Left lobe of liver (tissue), 2 donors: Measurements from ENCODE around the gene BACH1. TPM values are rescaled to one million over a fixed set of nuclear protein-coding genes. Genes with fewer than 3 reads are reported as not detected.

Experiments used
- ATAC-seq: fragments of 200-7000 bp; cut with Tn5 transposase; one replicate; pipeline ENCODE4 v1.9.1; 2020; ENCODE audit warnings: mild to moderate bottlenecking, moderate library complexity
- DNase-seq: peaks from one replicate; pipeline ENCODE4 v3.0.0-alpha.2; 2020; ENCODE audit warnings: low spot score
- total RNA-seq: library from RNA; stranded (reverse); gene quantifications from one replicate; pipeline ENCODE4 v1.2.1, GENCODE V29; 2021
- donor health status: DM: no; HTN: no; CAD: no; lungs with moderate emphysema.
- donor health status: DM: no; HTN: yes; CAD: no.

The BACH1 gene
- total RNA-seq, 1 donor from 2014 or later = 27.0 TPM

- no peak for DNase-seq
- no peak for ATAC-seq
Measured at GRCh38 chr21:29313662-29314408, 15.1 kb downstream of the BACH1 start.

GRCh38 chr21:29315131-29315749, 16.5 kb downstream of the BACH1 start:
- DNase-seq = no peak
- peak; percentile 60 for ATAC-seq

- no peak for DNase-seq
- no peak for ATAC-seq
Measured at GRCh38 chr21:29316029-29316742, 17.5 kb downstream of the BACH1 start.

- ATAC-seq = no peak
- no peak for DNase-seq
Measured at GRCh38 chr21:29316806-29317205, 18.1 kb downstream of the BACH1 start.

GRCh38 chr21:29318354-29318753, 19.6 kb downstream of the BACH1 start:
- ATAC-seq (no peak), DNase-seq (no peak)

- no peak for DNase-seq
- peak; percentile 25 for ATAC-seq
Measured at GRCh38 chr21:29320031-29320430, 21.3 kb downstream of the BACH1 start.

DNA sequence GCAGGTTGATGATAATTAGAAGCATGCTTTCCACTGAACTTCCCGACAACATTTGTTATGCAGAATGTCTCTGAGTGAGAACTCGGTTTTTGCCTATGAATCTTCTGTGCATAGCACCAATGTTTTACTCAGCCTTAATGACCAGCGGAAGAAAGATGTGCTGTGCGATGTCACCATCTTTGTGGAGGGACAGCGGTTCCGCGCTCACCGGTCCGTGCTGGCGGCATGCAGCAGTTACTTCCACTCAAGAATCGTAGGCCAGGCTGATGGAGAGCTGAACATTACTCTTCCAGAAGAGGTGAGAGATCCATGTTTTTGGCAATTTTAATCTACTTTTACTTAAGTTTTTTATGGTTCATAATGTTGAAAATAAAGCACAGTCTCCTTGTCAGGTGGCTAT, 22.5 kb downstream of the BACH1 start:
- no peak for ATAC-seq
- DNase-seq = no peak

DNA sequence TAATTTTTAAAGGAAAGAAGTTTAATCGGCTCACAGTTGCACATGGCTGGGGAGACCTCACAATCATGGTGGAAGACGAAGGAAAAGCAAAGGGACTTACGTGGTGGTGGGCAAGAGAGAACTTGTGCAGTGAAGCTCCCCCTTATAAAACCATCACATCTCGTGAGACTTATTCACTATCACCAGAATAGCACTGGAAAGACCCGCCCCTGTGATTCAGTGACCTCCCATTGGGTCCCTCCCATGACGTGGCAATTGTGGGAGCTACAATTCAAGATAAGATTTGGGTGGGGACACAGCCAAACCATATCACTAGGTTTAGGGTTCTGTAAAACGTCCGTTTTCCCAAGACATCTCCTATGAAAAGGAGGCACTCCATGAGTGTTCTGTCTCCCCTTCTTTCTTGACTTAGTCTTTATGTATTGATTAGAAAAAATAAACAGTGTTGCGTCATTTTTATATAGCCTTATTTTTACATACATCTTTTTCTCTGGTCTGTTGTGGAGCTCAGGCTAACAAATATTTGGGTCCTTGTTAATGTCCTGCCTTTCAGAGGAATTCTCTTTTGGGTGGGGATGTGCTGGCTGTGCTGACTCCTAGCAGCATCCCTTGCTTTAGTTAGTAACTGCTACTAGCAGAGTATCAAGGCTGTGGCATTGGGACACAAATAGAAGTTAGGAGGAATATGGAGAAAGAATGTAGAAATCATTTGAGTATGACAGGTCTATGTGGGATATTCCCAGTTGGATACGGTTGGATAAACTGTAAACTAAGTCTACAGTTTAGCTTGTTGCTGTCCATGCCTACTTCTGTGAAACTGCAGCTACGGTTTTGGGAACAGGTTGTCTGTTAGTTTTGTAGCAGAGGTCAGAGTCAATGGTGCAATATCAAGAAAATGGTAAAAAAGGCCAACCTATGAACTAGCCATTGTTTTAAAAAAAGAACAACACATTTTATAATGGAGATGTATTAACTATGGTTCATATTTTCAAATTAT, 23.5 kb downstream of the BACH1 start:
- ATAC-seq (peak; percentile 73), DNase-seq (no peak)

DNA sequence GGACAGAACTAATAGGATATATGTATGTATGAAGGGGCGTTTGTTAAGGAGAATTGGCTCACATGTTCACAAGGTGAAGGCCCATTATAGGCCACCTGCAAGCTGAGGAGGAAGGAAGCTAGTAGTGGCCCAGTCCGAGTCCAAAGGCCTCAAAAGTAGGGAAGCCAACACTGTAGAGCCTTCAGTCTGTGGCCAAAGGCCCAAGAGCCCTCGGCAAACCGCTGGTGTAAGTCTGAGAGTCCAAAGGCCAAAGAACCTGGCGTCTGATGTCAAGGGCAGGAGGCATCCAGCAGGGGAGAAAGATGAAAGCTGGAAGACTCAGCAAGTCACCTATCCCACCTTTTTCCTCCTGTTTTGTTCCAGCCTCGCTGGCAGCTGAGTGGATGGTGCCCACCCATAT, 24.5 kb downstream of the BACH1 start:
- DNase-seq (no peak), ATAC-seq (peak; percentile 14)

DNA sequence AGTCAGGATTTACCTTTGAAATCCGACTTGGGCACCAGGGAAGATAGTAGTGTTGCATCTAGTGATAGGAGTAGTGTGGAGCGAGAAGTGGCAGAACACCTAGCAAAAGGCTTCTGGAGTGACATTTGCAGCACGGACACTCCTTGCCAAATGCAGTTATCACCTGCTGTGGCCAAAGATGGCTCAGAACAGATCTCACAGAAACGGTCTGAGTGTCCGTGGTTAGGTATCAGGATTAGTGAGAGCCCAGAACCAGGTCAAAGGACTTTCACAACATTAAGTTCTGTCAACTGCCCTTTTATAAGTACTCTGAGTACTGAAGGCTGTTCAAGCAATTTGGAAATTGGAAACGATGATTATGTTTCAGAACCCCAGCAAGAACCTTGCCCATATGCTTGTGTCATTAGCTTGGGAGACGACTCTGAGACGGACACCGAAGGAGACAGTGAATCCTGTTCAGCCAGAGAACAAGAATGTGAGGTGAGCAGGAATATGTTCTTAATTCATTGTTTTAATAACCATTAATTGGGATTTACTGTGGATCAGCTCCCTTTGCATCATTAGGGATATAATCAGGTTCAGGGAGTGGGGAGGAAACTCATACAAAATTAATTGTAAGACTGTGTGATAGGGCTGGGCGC, 28.3 kb downstream of the BACH1 start:
- no peak for DNase-seq
- no peak for ATAC-seq

- DNase-seq (no peak), ATAC-seq (no peak)
Measured at GRCh38 chr21:29329406-29329805, 30.7 kb downstream of the BACH1 start.

DNA sequence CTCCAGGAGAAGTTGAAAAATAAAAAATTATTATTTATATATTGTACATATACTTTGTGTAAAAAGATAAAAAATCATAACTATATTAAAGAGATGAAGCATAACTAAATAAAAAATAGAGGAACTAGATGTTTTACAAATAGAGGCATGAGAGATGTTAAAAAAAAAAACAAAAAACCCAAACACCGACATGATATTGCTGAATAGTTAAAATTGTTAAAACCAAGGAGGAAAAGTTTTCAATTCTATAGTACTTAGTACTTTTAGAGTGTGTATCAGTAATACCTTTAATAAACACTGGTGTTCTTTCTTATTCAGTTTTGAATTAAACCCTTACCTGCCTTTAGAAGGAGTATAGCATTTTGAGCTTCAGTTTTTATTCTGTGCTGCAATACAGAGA, 32.1 kb downstream of the BACH1 start:
- DNase-seq (no peak), ATAC-seq (no peak)

DNA sequence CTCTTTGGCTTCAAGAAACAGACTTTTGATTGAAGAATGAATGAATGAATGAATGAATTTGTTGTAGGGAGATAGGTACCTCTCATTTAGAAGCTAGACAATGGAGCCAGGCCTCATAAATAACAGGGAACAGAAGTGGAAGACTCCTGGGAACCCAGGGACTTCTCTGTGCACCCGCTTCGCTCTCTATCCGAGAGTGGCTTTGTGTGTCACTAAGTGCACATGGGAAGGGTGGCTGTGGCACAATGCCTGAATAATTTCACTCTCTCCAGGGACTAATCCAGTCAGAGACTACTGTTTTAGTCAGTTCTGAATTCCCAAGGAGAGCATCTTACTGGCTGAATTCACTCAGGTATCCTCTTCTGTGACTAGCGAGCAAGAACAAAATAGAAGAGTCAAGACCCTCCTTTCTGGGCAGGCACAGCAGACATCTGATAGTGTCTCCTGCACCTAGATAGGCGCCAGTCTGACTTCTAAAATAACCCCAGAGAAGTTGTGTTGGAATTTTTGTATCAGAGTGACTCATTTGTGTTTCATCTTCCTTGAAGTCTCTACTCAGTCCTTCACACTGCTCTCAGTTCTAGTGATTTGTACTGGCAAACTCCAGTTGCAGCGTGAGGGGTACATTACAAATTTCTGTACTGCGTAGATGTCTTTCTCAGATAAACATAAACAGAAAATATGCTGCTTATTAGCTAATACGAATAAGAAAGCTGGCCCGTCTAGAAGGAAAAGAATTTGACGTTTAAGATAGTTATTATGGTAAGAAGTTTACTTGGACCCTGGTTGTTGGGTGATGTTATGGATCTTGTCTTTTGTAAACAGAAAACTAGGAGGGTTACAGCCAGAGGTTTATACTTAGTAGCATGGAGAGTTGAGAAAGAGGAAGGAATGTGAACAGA, 34.0 kb downstream of the BACH1 start:
- ATAC-seq (peak; percentile 24), DNase-seq (no peak)

- ATAC-seq (no peak), DNase-seq (no peak)
Measured at GRCh38 chr21:29333406-29333805, 34.7 kb downstream of the BACH1 start.

DNA sequence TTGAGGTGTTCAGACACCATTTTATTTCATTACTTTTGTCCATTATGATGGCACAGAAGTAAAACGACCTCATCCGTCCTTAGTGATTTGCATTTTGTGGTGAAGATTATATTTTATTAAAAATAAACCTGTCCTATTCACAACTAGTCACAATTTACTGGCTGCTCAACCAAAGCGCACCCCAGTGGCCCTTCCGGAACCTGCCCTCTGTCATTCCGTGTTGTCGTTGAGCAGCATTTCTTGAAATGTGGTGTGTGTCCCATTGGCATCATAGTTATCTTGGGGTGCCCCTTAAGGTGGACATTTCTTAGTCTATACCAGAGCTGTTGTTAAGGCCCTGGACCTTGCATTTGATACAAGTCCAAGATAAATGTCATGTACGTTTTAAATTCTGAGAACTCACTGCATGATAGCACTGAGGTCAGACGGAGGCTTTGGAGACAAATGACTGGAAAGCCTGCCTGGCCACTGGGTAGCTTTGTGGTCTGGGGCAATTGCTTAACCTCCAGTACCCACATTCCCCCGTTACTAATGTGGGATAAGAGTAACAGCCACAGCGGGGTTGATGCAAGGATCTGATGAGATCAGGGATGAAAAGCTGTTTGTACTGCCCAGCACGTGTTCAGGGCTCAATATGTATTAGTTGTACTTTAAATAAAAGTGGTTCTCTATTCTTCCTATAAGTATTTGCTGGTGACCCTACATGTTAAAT, 36.2 kb downstream of the BACH1 start:
- ATAC-seq = no peak

GRCh38 chr21:29335720-29336119, 37.0 kb downstream of the BACH1 start:
- ATAC-seq (no peak), DNase-seq (no peak)

More for the DNA sequence above, 36.2 kb downstream of the BACH1 start:
- no peak for DNase-seq

DNA sequence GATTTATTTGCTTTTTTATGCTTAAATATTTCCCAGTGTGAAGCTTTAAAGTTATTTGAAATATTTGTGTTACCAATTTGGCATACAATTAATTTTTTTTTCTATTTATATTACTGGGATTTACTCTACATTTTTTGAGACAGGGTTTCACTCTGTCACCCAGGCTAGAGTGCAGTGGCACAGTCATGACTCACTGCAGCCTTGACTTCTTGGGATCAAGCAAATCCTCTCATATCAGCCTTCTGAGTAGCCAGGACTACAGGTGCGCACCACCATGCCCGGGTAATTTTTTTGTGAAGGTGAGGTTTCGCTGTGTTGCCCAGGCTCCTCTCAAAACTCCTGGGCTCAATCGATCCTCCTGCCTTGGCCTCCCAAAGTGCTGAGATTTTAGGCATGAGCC, 39.5 kb downstream of the BACH1 start:
- ATAC-seq (no peak), DNase-seq (no peak)

GRCh38 chr21:29340228-29340627, 41.5 kb downstream of the BACH1 start:
- no peak for ATAC-seq
- no peak for DNase-seq
